ENCODE data around the gene CXCL8.

GRCh38 chr4:73718375-73719373, 21.7 kb upstream of the CXCL8 start:
- TF ChIP-seq CTCF (conservative IDR thresholded peaks at IDR 0.05) (no peak), ZFX (IDR thresholded peaks at IDR 0.05) (no peak)
